Prostate gland (tissue), 2 donors: ENCODE data around the gene NUFIP1.

Experiments used
- CTCF ChIP-seq, 4 experiments: fragments of 200-600 bp in 2 of 4; fragments of 450-650 bp in 2 of 4; sonication (generic) in 2 of 4; IDR thresholded peaks; 1 replicate in 3 of 4; 2 replicates in 1 of 4; pipeline ENCODE4 v1.5.1; 2016 to 2019; ENCODE audit warnings: antibody characterized with exemption in 4 of 4, mild to moderate bottlenecking in 2 of 4, moderate library complexity in 2 of 4
- POLR2A ChIP-seq: fragments of 450-650 bp; IDR thresholded peaks from one replicate; pipeline ENCODE4 v1.6.1; 2016; ENCODE audit warnings: antibody characterized with exemption, mild to moderate bottlenecking

GRCh38 chr13:45034342-45034741 is 45.1 kb upstream of the NUFIP1 start:
- no peak for TF ChIP-seq CTCF (IDR thresholded peaks at IDR 0.05)
- TF ChIP-seq POLR2A: no peak
